ENCODE measurements around the gene NINJ1.
"Not testable (repeated sequence)": the region's sequence is repeated elsewhere in the genome, so short reads cannot be mapped to it uniquely, and the experiment has no call there.

DNA sequence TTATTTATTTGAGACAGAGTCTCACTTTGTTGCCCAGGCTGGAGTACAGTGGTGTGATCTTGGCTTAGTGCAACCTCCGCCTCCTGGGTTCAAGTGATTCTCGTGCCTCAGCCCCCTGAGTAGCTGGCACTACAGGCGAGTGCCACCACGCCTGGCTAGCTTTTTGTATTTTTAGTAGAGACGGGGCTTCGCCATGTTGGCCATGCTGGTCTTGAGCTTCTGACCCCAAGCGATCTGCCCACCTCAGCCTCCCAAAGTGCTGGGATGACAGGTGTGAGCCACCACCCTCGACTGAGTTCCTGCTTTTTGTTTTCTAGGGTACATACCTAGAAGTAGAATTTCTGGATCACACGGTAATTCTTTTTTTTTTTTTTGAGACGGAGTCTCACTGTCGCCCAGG is 33.0 kb downstream of the NINJ1 start:
- TF ChIP-seq ELF4 (CRISPR knock-in tag; IDR thresholded peaks at IDR 0.05; ENCODE audit: low read depth); SP1 (CRISPR knock-in tag; conservative IDR thresholded peaks at IDR 0.05); JUN (CRISPR knock-in tag; IDR thresholded peaks at IDR 0.05): not testable (repeated sequence)
- TF ChIP-seq, protein P1, sequence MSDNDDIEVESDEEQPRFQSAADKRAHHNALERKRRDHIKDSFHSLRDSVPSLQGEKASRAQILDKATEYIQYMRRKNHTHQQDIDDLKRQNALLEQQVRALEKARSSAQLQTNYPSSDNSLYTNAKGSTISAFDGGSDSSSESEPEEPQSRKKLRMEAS (CRISPR knock-in tag; IDR thresholded peaks at IDR 0.05): not testable (repeated sequence)
- TF ChIP-seq, protein P2, sequence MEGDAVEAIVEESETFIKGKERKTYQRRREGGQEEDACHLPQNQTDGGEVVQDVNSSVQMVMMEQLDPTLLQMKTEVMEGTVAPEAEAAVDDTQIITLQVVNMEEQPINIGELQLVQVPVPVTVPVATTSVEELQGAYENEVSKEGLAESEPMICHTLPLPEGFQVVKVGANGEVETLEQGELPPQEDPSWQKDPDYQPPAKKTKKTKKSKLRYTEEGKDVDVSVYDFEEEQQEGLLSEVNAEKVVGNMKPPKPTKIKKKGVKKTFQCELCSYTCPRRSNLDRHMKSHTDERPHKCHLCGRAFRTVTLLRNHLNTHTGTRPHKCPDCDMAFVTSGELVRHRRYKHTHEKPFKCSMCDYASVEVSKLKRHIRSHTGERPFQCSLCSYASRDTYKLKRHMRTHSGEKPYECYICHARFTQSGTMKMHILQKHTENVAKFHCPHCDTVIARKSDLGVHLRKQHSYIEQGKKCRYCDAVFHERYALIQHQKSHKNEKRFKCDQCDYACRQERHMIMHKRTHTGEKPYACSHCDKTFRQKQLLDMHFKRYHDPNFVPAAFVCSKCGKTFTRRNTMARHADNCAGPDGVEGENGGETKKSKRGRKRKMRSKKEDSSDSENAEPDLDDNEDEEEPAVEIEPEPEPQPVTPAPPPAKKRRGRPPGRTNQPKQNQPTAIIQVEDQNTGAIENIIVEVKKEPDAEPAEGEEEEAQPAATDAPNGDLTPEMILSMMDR (IDR thresholded peaks at IDR 0.05): not testable (repeated sequence)
- TF ChIP-seq, protein P3, sequence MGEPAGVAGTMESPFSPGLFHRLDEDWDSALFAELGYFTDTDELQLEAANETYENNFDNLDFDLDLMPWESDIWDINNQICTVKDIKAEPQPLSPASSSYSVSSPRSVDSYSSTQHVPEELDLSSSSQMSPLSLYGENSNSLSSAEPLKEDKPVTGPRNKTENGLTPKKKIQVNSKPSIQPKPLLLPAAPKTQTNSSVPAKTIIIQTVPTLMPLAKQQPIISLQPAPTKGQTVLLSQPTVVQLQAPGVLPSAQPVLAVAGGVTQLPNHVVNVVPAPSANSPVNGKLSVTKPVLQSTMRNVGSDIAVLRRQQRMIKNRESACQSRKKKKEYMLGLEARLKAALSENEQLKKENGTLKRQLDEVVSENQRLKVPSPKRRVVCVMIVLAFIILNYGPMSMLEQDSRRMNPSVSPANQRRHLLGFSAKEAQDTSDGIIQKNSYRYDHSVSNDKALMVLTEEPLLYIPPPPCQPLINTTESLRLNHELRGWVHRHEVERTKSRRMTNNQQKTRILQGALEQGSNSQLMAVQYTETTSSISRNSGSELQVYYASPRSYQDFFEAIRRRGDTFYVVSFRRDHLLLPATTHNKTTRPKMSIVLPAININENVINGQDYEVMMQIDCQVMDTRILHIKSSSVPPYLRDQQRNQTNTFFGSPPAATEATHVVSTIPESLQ (CRISPR knock-in tag; IDR thresholded peaks at IDR 0.05): not testable (repeated sequence)
- TF ChIP-seq, protein P4, sequence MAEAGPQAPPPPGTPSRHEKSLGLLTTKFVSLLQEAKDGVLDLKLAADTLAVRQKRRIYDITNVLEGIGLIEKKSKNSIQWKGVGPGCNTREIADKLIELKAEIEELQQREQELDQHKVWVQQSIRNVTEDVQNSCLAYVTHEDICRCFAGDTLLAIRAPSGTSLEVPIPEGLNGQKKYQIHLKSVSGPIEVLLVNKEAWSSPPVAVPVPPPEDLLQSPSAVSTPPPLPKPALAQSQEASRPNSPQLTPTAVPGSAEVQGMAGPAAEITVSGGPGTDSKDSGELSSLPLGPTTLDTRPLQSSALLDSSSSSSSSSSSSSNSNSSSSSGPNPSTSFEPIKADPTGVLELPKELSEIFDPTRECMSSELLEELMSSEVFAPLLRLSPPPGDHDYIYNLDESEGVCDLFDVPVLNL (CRISPR knock-in tag; IDR thresholded peaks at IDR 0.05; ENCODE audit: borderline replicate concordance, low read depth): not testable (repeated sequence)
- TF ChIP-seq, protein P5, sequence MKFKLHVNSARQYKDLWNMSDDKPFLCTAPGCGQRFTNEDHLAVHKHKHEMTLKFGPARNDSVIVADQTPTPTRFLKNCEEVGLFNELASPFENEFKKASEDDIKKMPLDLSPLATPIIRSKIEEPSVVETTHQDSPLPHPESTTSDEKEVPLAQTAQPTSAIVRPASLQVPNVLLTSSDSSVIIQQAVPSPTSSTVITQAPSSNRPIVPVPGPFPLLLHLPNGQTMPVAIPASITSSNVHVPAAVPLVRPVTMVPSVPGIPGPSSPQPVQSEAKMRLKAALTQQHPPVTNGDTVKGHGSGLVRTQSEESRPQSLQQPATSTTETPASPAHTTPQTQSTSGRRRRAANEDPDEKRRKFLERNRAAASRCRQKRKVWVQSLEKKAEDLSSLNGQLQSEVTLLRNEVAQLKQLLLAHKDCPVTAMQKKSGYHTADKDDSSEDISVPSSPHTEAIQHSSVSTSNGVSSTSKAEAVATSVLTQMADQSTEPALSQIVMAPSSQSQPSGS (CRISPR knock-in tag; IDR thresholded peaks at IDR 0.05; ENCODE audit: borderline replicate concordance, low read depth): not testable (repeated sequence)
